ENCODE data around the gene DLG2. TPM values are rescaled to one million over a fixed set of nuclear protein-coding genes. Genes with fewer than 3 reads are reported as not detected.

The DLG2 gene
- total RNA-seq, 4 donors from 2014 or later = 6.5 to 14.6 (median 7.2) TPM

GRCh38 chr11:84413549-84413948 lies 1213.6 kb downstream of the DLG2 start:
- Histone ChIP-seq H3K27ac (no peak overlapping the region), H3K4me1 (no peaks in the 10 kb centered on the region), H3K36me3 (no peaks in the 10 kb centered on the region), H3K27me3 (no peaks in the 10 kb centered on the region), H3K4me3 (no peak overlapping the region), H3K9me3 (no peaks in the 10 kb centered on the region)
- DNase-seq (ENCODE audit: low spot score in 2 of 2) = no peak
- TF ChIP-seq EP300 (IDR thresholded peaks at IDR 0.05) (no peak), POLR2A (IDR thresholded peaks at IDR 0.05) (no peak)
- TF ChIP-seq, protein P1, sequence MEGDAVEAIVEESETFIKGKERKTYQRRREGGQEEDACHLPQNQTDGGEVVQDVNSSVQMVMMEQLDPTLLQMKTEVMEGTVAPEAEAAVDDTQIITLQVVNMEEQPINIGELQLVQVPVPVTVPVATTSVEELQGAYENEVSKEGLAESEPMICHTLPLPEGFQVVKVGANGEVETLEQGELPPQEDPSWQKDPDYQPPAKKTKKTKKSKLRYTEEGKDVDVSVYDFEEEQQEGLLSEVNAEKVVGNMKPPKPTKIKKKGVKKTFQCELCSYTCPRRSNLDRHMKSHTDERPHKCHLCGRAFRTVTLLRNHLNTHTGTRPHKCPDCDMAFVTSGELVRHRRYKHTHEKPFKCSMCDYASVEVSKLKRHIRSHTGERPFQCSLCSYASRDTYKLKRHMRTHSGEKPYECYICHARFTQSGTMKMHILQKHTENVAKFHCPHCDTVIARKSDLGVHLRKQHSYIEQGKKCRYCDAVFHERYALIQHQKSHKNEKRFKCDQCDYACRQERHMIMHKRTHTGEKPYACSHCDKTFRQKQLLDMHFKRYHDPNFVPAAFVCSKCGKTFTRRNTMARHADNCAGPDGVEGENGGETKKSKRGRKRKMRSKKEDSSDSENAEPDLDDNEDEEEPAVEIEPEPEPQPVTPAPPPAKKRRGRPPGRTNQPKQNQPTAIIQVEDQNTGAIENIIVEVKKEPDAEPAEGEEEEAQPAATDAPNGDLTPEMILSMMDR (IDR thresholded peaks at IDR 0.05) = no peak

DNA sequence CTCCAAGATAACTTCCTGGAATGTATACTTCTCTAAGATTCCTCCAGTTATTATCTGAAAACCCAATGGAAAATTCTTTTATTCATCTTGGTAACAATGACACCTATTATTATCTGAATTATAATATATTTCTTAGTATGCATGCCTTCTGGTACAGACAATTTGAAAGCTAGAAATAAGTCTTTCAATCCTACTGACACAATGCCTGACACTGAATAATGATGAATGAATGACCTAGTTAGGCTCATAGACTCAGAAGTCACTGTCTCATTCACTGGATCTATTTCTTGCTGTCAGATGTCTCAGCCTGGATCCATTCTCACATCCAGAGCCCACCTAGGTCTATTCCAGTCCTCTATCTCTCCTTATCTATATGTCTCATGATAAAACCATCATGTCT lies 1214.3 kb downstream of the DLG2 start:
- DNase-seq (ENCODE audit: low spot score in 2 of 2) = no peak
- no peaks in the 10 kb centered on the region for H3K27me3 ChIP-seq
- no peaks in the 10 kb centered on the region for H3K9me3 ChIP-seq
- H3K4me3 ChIP-seq = no peak overlapping the region
- no peak for TF ChIP-seq POLR2A (IDR thresholded peaks at IDR 0.05)
- TF ChIP-seq, protein P1 (IDR thresholded peaks at IDR 0.05) = no peak
- TF ChIP-seq EP300 (IDR thresholded peaks at IDR 0.05) = no peak
- H3K27ac ChIP-seq = no peak overlapping the region
- H3K36me3 ChIP-seq = no peaks in the 10 kb centered on the region
- no peaks in the 10 kb centered on the region for H3K4me1 ChIP-seq

- Histone ChIP-seq H3K27ac (no peak overlapping the region), H3K27me3 (no peaks in the 10 kb centered on the region), H3K4me1 (no peaks in the 10 kb centered on the region), H3K36me3 (no peaks in the 10 kb centered on the region), H3K9me3 (no peaks in the 10 kb centered on the region), H3K4me3 (no peak overlapping the region)
- TF ChIP-seq, protein P1 (IDR thresholded peaks at IDR 0.05) = no peak
- TF ChIP-seq POLR2A (IDR thresholded peaks at IDR 0.05) = no peak
- TF ChIP-seq EP300 (IDR thresholded peaks at IDR 0.05) = no peak
- DNase-seq (ENCODE audit: low spot score in 2 of 2) = no peak
- 77 to 81% methylated on average over 3 of the region's 3 CpGs for WGBS, 2 donors
These were observed 1218.2 kb downstream of the DLG2 start for GRCh38 chr11:84408946-84409411.

DNA sequence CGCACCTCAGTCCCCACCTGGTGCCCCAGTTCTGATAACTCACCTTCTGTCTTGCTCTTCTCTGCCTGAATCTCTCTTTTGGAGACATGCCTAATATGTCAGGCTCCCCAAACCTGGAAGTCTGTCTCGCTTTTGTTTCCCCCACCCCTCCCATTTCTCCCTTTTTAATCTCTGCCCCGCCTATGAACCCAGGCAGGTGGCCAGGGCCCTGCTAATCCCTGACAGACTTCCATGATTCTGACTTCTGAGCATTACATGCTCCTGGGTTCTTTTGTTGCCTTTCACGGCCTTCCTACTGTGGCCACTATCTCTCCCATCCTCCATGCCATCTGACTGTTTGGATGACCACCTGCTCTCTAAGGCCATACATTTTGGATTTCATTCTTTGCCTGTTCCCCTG lies 1220.1 kb downstream of the DLG2 start:
- no peaks in the 10 kb centered on the region for H3K36me3 ChIP-seq
- no peaks in the 10 kb centered on the region for H3K9me3 ChIP-seq
- H3K4me1 ChIP-seq = no peaks in the 10 kb centered on the region
- H3K4me3 ChIP-seq = no peak overlapping the region
- H3K27me3 ChIP-seq = no peaks in the 10 kb centered on the region
- TF ChIP-seq POLR2A (IDR thresholded peaks at IDR 0.05) (no peak), EP300 (IDR thresholded peaks at IDR 0.05) (no peak)
- TF ChIP-seq, protein P1 (IDR thresholded peaks at IDR 0.05) = no peak
- WGBS, 2 donors = 89 to 91% methylated on average over 4 of the region's 4 CpGs
- no peak for DNase-seq (ENCODE audit: low spot score in 2 of 2)
- H3K27ac ChIP-seq = no peak overlapping the region

GRCh38 chr11:84398017-84398626 lies 1229.0 kb downstream of the DLG2 start:
- TF ChIP-seq, protein P1 (IDR thresholded peaks at IDR 0.05) = no peak
- TF ChIP-seq EP300 (IDR thresholded peaks at IDR 0.05) (no peak), POLR2A (IDR thresholded peaks at IDR 0.05) (no peak)
- H3K27me3 ChIP-seq = no peaks in the 10 kb centered on the region
- 74 to 77% methylated on average over 3 of the region's 3 CpGs for WGBS, 2 donors
- H3K4me1 ChIP-seq = no peaks in the 10 kb centered on the region
- H3K27ac ChIP-seq = no peak overlapping the region
- DNase-seq (ENCODE audit: low spot score in 2 of 2) = no peak
- no peaks in the 10 kb centered on the region for H3K36me3 ChIP-seq
- no peak overlapping the region for H3K4me3 ChIP-seq
- no peaks in the 10 kb centered on the region for H3K9me3 ChIP-seq

Data from tibial nerve (tissue), 4 donors.